ENCODE measurements around the gene MRPL12. TPM values are rescaled to one million over a fixed set of nuclear protein-coding genes. Genes with fewer than 3 reads are reported as not detected.

MRPL12 gene
- polyA plus RNA-seq, 3 donors = 21.2 to 57.0 (median 38.3) TPM

- peak overlapping the region; percentile 75 to 90 for H3K4me3 Mint-ChIP-seq
- Histone ChIP-seq H3K4me1 (ENCODE audit: control insufficient read depth in 1 of 2, insufficient read depth in 2 of 2, low read length in 2 of 2) (peaks cover 26 to 42% of the 10 kb centered on the region in 2 donors), H3K9ac (ENCODE audit: insufficient read depth, low read length, poor library complexity, severe bottlenecking) (peak overlapping the region; percentile 60), H3K27ac (ENCODE audit: low read depth in 1 of 2, low read length in 2 of 2) (no peak overlapping the region), H4K20me1 (ENCODE audit: insufficient read depth, low read length) (no peaks in the 10 kb centered on the region), H3K27me3 (ENCODE audit: control insufficient read depth in 2 of 2, insufficient read depth in 2 of 2, low read length in 2 of 2) (peaks cover 0 to 8% of the 10 kb centered on the region in 2 donors), H2AFZ (ENCODE audit: insufficient read depth, low read depth, low read length, poor library complexity, severe bottlenecking) (peak overlapping the region; percentile 76), H3K9me3 (replicated peaks in 1 of 2; ENCODE audit: control insufficient read depth in 1 of 2, insufficient read depth in 1 of 2, low read length in 2 of 2) (no peaks in the 10 kb centered on the region), H3K4me2 (replicated peaks; ENCODE audit: extremely low read depth, low read length, poor library complexity, severe bottlenecking) (peak overlapping the region; percentile 84), H3K4me3 (replicated peaks in 1 of 3; ENCODE audit: low read depth in 2 of 3, low read length in 3 of 3) (peak overlapping the region in 1 of 3 experiments; percentile 78), H3K36me3 (replicated peaks in 1 of 2; ENCODE audit: control insufficient read depth in 1 of 2, insufficient read depth in 2 of 2, low read length in 2 of 2) (no peaks in the 10 kb centered on the region), H3K79me2 (ENCODE audit: insufficient read depth, low read length) (peaks cover 4% of the 10 kb centered on the region)
- TF ChIP-seq, protein P1, sequence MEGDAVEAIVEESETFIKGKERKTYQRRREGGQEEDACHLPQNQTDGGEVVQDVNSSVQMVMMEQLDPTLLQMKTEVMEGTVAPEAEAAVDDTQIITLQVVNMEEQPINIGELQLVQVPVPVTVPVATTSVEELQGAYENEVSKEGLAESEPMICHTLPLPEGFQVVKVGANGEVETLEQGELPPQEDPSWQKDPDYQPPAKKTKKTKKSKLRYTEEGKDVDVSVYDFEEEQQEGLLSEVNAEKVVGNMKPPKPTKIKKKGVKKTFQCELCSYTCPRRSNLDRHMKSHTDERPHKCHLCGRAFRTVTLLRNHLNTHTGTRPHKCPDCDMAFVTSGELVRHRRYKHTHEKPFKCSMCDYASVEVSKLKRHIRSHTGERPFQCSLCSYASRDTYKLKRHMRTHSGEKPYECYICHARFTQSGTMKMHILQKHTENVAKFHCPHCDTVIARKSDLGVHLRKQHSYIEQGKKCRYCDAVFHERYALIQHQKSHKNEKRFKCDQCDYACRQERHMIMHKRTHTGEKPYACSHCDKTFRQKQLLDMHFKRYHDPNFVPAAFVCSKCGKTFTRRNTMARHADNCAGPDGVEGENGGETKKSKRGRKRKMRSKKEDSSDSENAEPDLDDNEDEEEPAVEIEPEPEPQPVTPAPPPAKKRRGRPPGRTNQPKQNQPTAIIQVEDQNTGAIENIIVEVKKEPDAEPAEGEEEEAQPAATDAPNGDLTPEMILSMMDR (IDR thresholded peaks at IDR 0.05) = no peak
- peaks cover 0 to 7% of the 10 kb centered on the region in 2 donors for H3K36me3 Mint-ChIP-seq
- no peak for DNase-seq
- H3K27me3 Mint-ChIP-seq (ENCODE audit: low read depth in 3 of 3) = peaks cover 0 to 21% (median 13%) of the 10 kb centered on the region in 3 donors
- WGBS (ENCODE audit: insufficient coverage) = 77% methylated on average over 16 of the region's 18 CpGs
- H3K4me1 Mint-ChIP-seq = peaks cover 29% of the 10 kb centered on the region
- H3K27ac Mint-ChIP-seq = peak overlapping the region in 5 of 7 donors; percentile 38 to 81 (median 76)
- intact Hi-C loops (cut with micrococcal nuclease) = loop anchor here in 1 of 2 donors (5.0 kb wide), 2 partner anchors 46 to 324 kb away; partner anchors contain the start of genes CCDC137, DCXR and OXLD1
- H3K9me3 Mint-ChIP-seq = no peaks in the 10 kb centered on the region
These were observed 9.9 kb downstream of the MRPL12 start for GRCh38 chr17:81713004-81713555.

DNA sequence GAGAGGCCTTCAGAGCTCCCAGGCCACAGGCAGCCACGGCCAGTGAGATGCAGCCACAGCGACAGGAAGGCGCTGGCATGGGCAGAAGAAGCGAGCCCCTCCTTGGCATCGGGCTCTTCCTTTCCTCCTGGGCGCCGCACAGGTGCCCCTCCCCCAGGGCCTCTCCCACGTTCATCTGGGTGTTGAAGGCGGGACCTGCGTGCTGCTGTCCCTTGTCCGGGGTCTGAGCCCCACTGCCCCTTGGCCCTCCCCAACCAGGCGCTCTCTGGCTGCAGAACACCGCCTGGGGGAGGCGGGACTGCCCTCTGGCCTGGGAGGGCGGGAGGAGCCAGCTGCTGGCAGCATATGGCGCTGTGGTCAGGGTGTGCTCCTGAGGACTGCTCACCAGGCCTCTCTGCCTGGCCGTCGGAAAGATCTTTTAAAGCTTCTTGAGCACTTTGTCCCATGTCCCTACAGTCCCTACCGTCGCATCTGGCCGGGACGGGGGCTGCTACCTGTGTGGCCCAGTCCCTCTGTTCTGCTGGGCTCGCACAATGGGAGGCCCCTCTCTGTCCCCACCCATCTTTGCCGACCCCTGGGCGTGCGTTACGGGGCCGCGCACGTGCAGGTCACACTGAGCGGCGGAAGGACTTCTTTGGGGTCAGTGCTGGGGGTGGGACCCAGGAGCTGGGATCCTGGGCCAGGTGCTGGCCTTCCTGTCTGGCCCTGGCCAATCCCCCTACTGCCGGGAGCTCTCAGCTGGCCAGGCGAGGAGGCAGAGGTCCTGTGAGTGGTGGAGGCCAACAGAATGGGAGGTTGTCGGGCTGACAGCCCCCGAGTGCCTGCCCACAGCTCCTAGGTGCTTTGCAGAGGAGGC lies 10.6 kb downstream of the MRPL12 start:
- 84% methylated on average over 27 of the region's 36 CpGs for WGBS (ENCODE audit: insufficient coverage)
- no peaks in the 10 kb centered on the region for H3K36me3 ChIP-seq (replicated peaks in 1 of 2; ENCODE audit: control insufficient read depth in 1 of 2, insufficient read depth in 2 of 2, low read length in 2 of 2)
- Mint-ChIP-seq H3K27ac (no peak overlapping the region), H3K36me3 (peaks cover 0 to 5% of the 10 kb centered on the region in 2 donors), H3K9me3 (no peaks in the 10 kb centered on the region), H3K4me1 (peaks cover 29% of the 10 kb centered on the region), H3K4me3 (no peak overlapping the region), H3K27me3 (ENCODE audit: low read depth in 3 of 3) (peaks cover 0 to 21% (median 13%) of the 10 kb centered on the region in 3 donors)
- intact Hi-C loops (cut with micrococcal nuclease) = loop anchor here in 1 of 2 donors (5.0 kb wide), 2 partner anchors 46 to 324 kb away; partner anchors contain the start of genes CCDC137, DCXR and OXLD1
- no peak overlapping the region for H3K27ac ChIP-seq (ENCODE audit: low read depth in 1 of 2, low read length in 2 of 2)
- H3K4me1 ChIP-seq (ENCODE audit: control insufficient read depth in 1 of 2, insufficient read depth in 2 of 2, low read length in 2 of 2) = peaks cover 26 to 42% of the 10 kb centered on the region in 2 donors
- peaks cover 0 to 8% of the 10 kb centered on the region in 2 donors for H3K27me3 ChIP-seq (ENCODE audit: control insufficient read depth in 2 of 2, insufficient read depth in 2 of 2, low read length in 2 of 2)
- no peak overlapping the region for H3K4me3 ChIP-seq (replicated peaks in 1 of 3; ENCODE audit: low read depth in 2 of 3, low read length in 3 of 3)
- no peaks in the 10 kb centered on the region for H3K9me3 ChIP-seq (replicated peaks in 1 of 2; ENCODE audit: control insufficient read depth in 1 of 2, insufficient read depth in 1 of 2, low read length in 2 of 2)
- H3K4me2 ChIP-seq (replicated peaks; ENCODE audit: extremely low read depth, low read length, poor library complexity, severe bottlenecking) = no peak overlapping the region
- no peak overlapping the region for H2AFZ ChIP-seq (ENCODE audit: insufficient read depth, low read depth, low read length, poor library complexity, severe bottlenecking)
- H3K9ac ChIP-seq (ENCODE audit: insufficient read depth, low read length, poor library complexity, severe bottlenecking) = no peak overlapping the region
- TF ChIP-seq, protein P1 (IDR thresholded peaks at IDR 0.05) = no peak
- no peak for DNase-seq
- no peaks in the 10 kb centered on the region for H4K20me1 ChIP-seq (ENCODE audit: insufficient read depth, low read length)
- H3K79me2 ChIP-seq (ENCODE audit: insufficient read depth, low read length) = peaks cover 4% of the 10 kb centered on the region

All from CD14-positive monocyte (primary cell).